HG03097 (cell line): ENCODE data around the gene MPC1L.
"Not testable (repeated sequence)": the region's sequence is repeated elsewhere in the genome, so short reads cannot be mapped to it uniquely, and the experiment has no call there.

ENCODE experiments used
- ATAC-seq: cut with Tn5 transposase; IDR thresholded peaks from one replicate; pipeline ENCODE4 v1.9.1; 2021; ENCODE audit not compliant: unreplicated experiment, low FRiP score

Gene MPC1L

GRCh38 chrX:40623139-40623536 lies at the start of gene MPC1L:
TSS of gene MPC1L (plus strand) at chrX:40623428. CDS start at chrX:40623566, 138 bp downstream.
- no peak for ATAC-seq

- ATAC-seq = no peak
Measured at GRCh38 chrX:40573763-40574162, 49.5 kb upstream of the MPC1L start.

GRCh38 chrX:40575411-40575810 lies 47.8 kb upstream of the MPC1L start:
- not testable (repeated sequence) for ATAC-seq

- no peak for ATAC-seq
Measured at GRCh38 chrX:40576291-40576690, 46.9 kb upstream of the MPC1L start.

GRCh38 chrX:40578039-40578695 lies 45.1 kb upstream of the MPC1L start:
- ATAC-seq = no peak

DNA sequence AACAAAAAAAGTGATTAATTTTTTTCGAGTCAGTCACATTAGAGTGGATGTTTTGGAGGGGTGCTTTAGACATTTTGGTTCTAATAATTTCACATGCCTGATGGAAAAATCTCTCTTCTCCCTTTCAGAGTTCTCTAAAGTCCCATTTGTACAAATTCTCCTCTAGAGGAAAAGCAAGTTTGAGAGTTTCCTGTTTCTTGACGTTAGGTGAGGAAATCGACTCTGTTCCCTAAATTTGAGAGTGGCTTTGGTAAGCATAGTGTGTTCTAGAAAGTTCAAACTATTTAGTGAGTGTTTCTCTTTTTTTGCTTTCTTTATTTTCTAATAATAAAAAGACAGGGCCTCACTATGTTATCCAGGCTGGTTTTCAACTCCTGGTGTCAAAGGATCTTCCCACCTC lies 44.1 kb upstream of the MPC1L start:
- ATAC-seq = no peak

- ATAC-seq = no peak
Measured at GRCh38 chrX:40579900-40580536, 43.2 kb upstream of the MPC1L start.

GRCh38 chrX:40580537-40581335 lies 42.5 kb upstream of the MPC1L start, which contains the start of gene ATP6AP2:
TSS of gene ATP6AP2 (plus strand) at chrX:40580970. CDS start at chrX:40581066, 96 bp downstream.
- peak; percentile 96 for ATAC-seq

DNA sequence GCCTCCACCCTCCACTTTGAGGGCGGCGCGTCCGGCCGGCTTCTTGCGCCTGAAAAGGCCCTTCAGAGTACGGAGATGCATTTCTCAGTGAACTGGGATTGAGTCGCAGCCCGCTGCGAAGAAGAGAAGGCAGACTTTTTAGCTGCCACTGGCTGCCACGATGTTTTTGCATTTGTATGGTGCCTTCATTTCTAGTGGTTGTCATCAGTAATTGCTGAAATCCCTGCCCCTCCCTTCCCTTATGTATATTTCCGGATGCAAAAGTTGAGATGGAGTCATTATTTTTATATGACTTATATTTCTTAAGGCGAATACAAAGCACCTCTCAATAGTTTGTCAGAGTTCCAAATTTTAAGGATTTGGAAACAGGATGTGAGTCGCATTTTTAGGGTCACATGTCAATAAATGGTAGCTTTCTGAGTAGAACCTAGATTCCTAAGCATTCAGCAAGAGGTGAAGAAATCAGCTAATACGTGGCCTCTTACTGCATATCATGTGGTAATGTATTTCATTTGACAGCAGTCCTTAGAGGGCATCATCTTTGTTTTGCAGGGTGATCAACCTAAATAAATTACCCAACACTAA lies 41.8 kb upstream of the MPC1L start:
- no peak for ATAC-seq

DNA sequence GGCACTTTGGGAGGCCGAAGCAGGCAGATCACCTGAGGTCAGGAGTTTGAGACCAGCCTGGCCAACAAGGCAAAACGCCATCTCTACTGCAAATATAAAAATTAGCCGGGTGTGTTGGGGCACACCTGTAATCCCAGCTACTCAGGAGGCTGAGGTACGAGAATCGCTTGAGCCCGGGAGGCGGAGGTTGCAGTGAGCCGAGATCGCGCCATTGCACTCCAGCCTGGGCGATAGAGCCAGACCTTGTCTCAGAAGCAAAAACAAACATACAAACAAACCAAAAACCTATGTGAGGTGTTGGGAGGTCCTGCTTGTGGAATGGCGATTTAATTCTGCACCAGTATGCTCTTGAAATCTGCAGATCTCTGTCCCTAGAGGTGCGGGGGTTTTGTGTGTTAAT lies 41.0 kb upstream of the MPC1L start:
- ATAC-seq = not testable (repeated sequence)

GRCh38 chrX:40582811-40583210 lies 40.4 kb upstream of the MPC1L start:
- no peak for ATAC-seq

GRCh38 chrX:40587623-40588022 lies 35.6 kb upstream of the MPC1L start:
- ATAC-seq = not testable (repeated sequence)

- not testable (repeated sequence) for ATAC-seq
Measured at GRCh38 chrX:40589616-40590321, 33.5 kb upstream of the MPC1L start.

DNA sequence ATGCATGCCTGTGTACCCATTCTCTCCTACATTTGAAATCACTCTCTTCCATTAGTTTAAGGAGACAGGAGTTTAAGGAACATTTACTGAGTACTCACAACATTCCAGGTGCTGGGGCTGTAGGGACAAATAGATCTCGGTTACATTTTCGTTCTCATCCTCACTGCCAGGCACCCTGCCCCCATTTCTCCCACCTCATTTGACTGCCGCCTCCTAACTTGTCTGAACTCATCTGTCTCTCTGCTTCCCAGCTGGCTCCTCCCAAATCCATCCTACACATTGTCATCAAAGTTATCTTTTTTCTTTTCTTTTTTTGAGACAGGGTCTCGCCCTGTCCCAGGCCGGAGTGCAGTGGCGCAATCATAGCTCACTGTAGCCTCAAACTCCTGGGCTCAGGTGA lies 19.8 kb upstream of the MPC1L start:
- ATAC-seq = no peak

GRCh38 chrX:40607381-40607780 lies 15.8 kb upstream of the MPC1L start:
- ATAC-seq = no peak

GRCh38 chrX:40612511-40612910 lies 10.7 kb upstream of the MPC1L start:
- no peak for ATAC-seq

DNA sequence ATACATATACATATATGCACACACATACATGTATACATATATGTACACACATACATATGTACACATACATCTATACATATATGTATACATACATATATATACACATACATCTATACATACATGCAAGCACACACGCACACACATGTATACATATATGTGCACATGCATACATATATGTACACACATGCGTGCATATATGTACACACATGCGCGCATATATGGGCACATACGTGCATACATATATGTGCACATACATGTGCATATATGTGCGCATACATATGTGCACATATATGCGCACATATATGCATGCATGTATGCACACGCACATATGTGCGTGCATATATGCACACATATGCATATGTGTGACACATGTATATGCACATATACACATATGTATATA lies 7.3 kb upstream of the MPC1L start:
- no peak for ATAC-seq

- ATAC-seq = no peak
Measured at GRCh38 chrX:40617566-40617965, 5.7 kb upstream of the MPC1L start.

DNA sequence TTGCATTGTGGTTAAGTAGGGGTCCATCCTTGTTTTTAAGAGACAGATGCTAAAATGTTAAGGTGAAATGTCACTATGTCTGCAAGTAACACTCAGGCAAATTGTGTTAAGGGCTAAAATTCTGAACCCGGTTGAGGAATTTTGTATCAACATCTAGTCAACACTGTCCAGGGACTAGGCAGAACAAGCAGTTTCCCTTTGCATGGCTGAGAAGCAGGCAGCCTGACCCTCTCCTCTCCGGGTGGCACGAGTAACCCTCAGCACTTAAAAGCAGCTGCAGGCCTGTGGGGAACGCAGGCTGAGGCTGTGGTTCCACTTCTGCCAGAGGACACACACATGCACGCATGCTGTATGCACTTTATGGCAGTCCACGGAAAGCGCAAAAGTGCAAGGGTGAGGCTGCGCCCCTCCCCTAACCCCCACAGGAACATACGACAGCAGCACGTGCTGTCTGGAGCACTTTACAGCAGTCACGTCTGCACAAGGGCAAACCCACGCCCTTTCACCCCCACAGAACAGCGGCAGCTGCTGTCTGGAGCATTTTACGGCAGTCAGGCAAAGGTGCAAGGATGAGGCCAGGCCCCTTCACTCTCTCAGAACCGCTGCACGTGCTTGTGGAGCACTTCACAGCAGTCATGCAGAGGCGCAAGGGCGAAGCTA lies 619 bp upstream of the MPC1L start:
- no peak for ATAC-seq

DNA sequence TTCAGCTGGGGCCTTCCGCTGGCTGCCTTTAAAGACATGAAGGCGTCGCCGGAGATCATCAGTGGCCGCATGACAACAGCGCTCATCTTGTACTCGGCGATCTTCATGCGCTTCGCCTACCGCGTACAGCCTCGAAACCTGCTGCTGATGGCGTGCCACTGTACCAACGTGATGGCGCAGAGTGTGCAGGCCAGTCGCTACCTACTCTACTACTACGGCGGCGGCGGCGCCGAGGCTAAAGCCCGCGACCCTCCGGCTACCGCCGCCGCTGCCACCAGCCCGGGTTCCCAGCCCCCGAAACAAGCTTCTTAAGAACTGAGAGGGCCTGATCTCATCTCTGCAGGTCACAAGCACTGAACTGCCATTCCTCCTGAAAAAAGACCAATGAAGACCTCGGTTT lies 437 bp downstream of the MPC1L start:
- ATAC-seq = no peak
